ENCODE results near the gene PRDM2.
A peak's percentile ranks its signal among the peaks of the same experiment; 100 is the strongest.

PRDM2 gene

GRCh38 chr1:13799502-13800283 is 99.7 kb downstream of the PRDM2 start:
- H3K4me1 Mint-ChIP-seq (ENCODE audit: low read depth in 2 of 2), result peaks cover 20 to 44% of the 10 kb centered on the region in 2 donors
- no peaks in the 10 kb centered on the region for H3K27me3 Mint-ChIP-seq

GRCh38 chr1:13801232-13801631 is 101.2 kb downstream of the PRDM2 start:
- Mint-ChIP-seq H3K9me3 (no peaks in the 10 kb centered on the region), H3K4me1 (ENCODE audit: low read depth in 2 of 2) (peaks cover 19 to 30% of the 10 kb centered on the region in 2 donors), H3K27ac (no peak overlapping the region), H3K27me3 (no peaks in the 10 kb centered on the region), H3K36me3 (ENCODE audit: insufficient read depth) (peaks cover 20% of the 10 kb centered on the region), H3K4me3 (no peak overlapping the region)
- no peak for DNase-seq
- no peak for ATAC-seq (replicated peaks)

More at GRCh38 chr1:13799502-13800283, 99.7 kb downstream of the PRDM2 start:
- Mint-ChIP-seq H3K9me3 (no peaks in the 10 kb centered on the region), H3K4me3 (no peak overlapping the region), H3K27ac (no peak overlapping the region), H3K36me3 (ENCODE audit: insufficient read depth) (peaks cover 22% of the 10 kb centered on the region)
- ATAC-seq (replicated peaks) (no peak), DNase-seq (no peak)

- H3K27me3 Mint-ChIP-seq, result no peaks in the 10 kb centered on the region
- peak overlapping the region; percentile 12 to 68 for H3K27ac Mint-ChIP-seq
- H3K36me3 Mint-ChIP-seq (ENCODE audit: insufficient read depth), result peaks cover 17% of the 10 kb centered on the region
- peaks cover 26 to 36% of the 10 kb centered on the region in 2 donors for H3K4me1 Mint-ChIP-seq (ENCODE audit: low read depth in 2 of 2)
- DNase-seq (no peak), ATAC-seq (replicated peaks) (no peak)
- H3K9me3 Mint-ChIP-seq, result no peaks in the 10 kb centered on the region
- H3K4me3 Mint-ChIP-seq, result no peak overlapping the region
These were observed 101.9 kb downstream of the PRDM2 start for GRCh38 chr1:13801655-13802486.

- Mint-ChIP-seq H3K9me3 (no peaks in the 10 kb centered on the region), H3K27ac (peak overlapping the region; percentile 57 to 68), H3K27me3 (no peaks in the 10 kb centered on the region), H3K4me3 (no peak overlapping the region), H3K4me1 (ENCODE audit: low read depth in 2 of 2) (peaks cover 28 to 38% of the 10 kb centered on the region in 2 donors), H3K36me3 (ENCODE audit: insufficient read depth) (peaks cover 14% of the 10 kb centered on the region)
- no peak for DNase-seq
- no peak for ATAC-seq (replicated peaks)
These were observed 103.0 kb downstream of the PRDM2 start for GRCh38 chr1:13802782-13803545.

GRCh38 chr1:13803546-13804239 is 103.7 kb downstream of the PRDM2 start:
- Mint-ChIP-seq H3K27me3 (no peaks in the 10 kb centered on the region), H3K4me3 (no peak overlapping the region), H3K4me1 (ENCODE audit: low read depth in 2 of 2) (peaks cover 32 to 36% of the 10 kb centered on the region in 2 donors), H3K9me3 (no peaks in the 10 kb centered on the region), H3K27ac (peak overlapping the region in 1 of 2 donors; percentile 57), H3K36me3 (ENCODE audit: insufficient read depth) (peaks cover 15% of the 10 kb centered on the region)
- DNase-seq (no peak), ATAC-seq (replicated peaks) (no peak)

- Mint-ChIP-seq H3K27me3 (no peaks in the 10 kb centered on the region), H3K27ac (peak overlapping the region in 1 of 2 donors; percentile 57), H3K36me3 (ENCODE audit: insufficient read depth) (peaks cover 16% of the 10 kb centered on the region), H3K4me1 (ENCODE audit: low read depth in 2 of 2) (peaks cover 37 to 42% of the 10 kb centered on the region in 2 donors), H3K4me3 (no peak overlapping the region), H3K9me3 (no peaks in the 10 kb centered on the region)
- ATAC-seq (replicated peaks) (no peak), DNase-seq (no peak)
These were observed 104.2 kb downstream of the PRDM2 start for GRCh38 chr1:13804240-13804633.

GRCh38 chr1:13805431-13805830 is 105.4 kb downstream of the PRDM2 start:
- Mint-ChIP-seq H3K27ac (peak overlapping the region; percentile 31 to 32), H3K9me3 (no peaks in the 10 kb centered on the region), H3K36me3 (ENCODE audit: insufficient read depth) (peaks cover 19% of the 10 kb centered on the region), H3K4me3 (no peak overlapping the region), H3K27me3 (no peaks in the 10 kb centered on the region), H3K4me1 (ENCODE audit: low read depth in 2 of 2) (peaks cover 33 to 52% of the 10 kb centered on the region in 2 donors)
- ATAC-seq (replicated peaks) (no peak), DNase-seq (no peak)

GRCh38 chr1:13806108-13806507 is 106.1 kb downstream of the PRDM2 start:
- Mint-ChIP-seq H3K36me3 (ENCODE audit: insufficient read depth) (peaks cover 17% of the 10 kb centered on the region), H3K27me3 (no peaks in the 10 kb centered on the region), H3K27ac (peak overlapping the region; percentile 66 to 82), H3K4me1 (ENCODE audit: low read depth in 2 of 2) (peaks cover 30 to 53% of the 10 kb centered on the region in 2 donors), H3K4me3 (no peak overlapping the region), H3K9me3 (no peaks in the 10 kb centered on the region)
- ATAC-seq (replicated peaks), result no peak
- DNase-seq, result no peak

GRCh38 chr1:13807209-13807608 is 107.2 kb downstream of the PRDM2 start:
- no peak for DNase-seq
- Mint-ChIP-seq H3K4me1 (ENCODE audit: low read depth in 2 of 2) (peaks cover 38 to 61% of the 10 kb centered on the region in 2 donors), H3K36me3 (ENCODE audit: insufficient read depth) (peaks cover 17% of the 10 kb centered on the region), H3K27ac (peak overlapping the region; percentile 66 to 82), H3K9me3 (no peaks in the 10 kb centered on the region), H3K27me3 (no peaks in the 10 kb centered on the region), H3K4me3 (no peak overlapping the region)
- no peak for ATAC-seq (replicated peaks)

- Mint-ChIP-seq H3K4me3 (peak overlapping the region in 1 of 2 donors; percentile 17), H3K4me1 (ENCODE audit: low read depth in 2 of 2) (peaks cover 46 to 63% of the 10 kb centered on the region in 2 donors), H3K36me3 (ENCODE audit: insufficient read depth) (peaks cover 17% of the 10 kb centered on the region), H3K27ac (peak overlapping the region in 1 of 2 donors; percentile 72), H3K9me3 (no peaks in the 10 kb centered on the region), H3K27me3 (no peaks in the 10 kb centered on the region)
- ATAC-seq (replicated peaks), result no peak
- DNase-seq, result no peak
These were observed 108.7 kb downstream of the PRDM2 start for GRCh38 chr1:13808729-13809131.

- Mint-ChIP-seq H3K27ac (peak overlapping the region in 1 of 2 donors; percentile 72), H3K9me3 (no peaks in the 10 kb centered on the region), H3K4me3 (no peak overlapping the region), H3K27me3 (no peaks in the 10 kb centered on the region), H3K36me3 (ENCODE audit: insufficient read depth) (peaks cover 17% of the 10 kb centered on the region), H3K4me1 (ENCODE audit: low read depth in 2 of 2) (peaks cover 46 to 56% of the 10 kb centered on the region in 2 donors)
- ATAC-seq (replicated peaks) (peak; percentile 71), DNase-seq (no peak)
These were observed 109.6 kb downstream of the PRDM2 start for GRCh38 chr1:13809461-13810159.
